Chondrocyte (in vitro differentiated cells): Measurements from ENCODE around the gene CDC42SE2. TPM values are rescaled to one million over a fixed set of nuclear protein-coding genes. Genes with fewer than 3 reads are reported as not detected.
"Not testable (repeated sequence)": the region's sequence is repeated elsewhere in the genome, so short reads cannot be mapped to it uniquely, and the experiment has no call there.

ENCODE experiments used
- DNase-seq: peaks from one replicate; pipeline ENCODE4 v3.0.0; 2021; ENCODE audit warnings: mixed read lengths, low spot score
- H3K27ac Mint-ChIP-seq: one replicate; pipeline ENCODE4 v1.8.0; 2021; ENCODE audit warnings: mild to moderate bottlenecking, moderate library complexity, mixed read lengths; ENCODE audit not compliant: unreplicated experiment
- H3K27me3 Mint-ChIP-seq: 2 replicates; pipeline ENCODE4 v1.8.0; 2021; ENCODE audit warnings: low read depth, mixed read lengths
- H3K36me3 Mint-ChIP-seq: 2 replicates; pipeline ENCODE4 v1.8.0; 2021; ENCODE audit warnings: low read depth, mixed read lengths
- H3K4me1 Mint-ChIP-seq: 2 replicates; pipeline ENCODE4 v1.8.0; 2021; ENCODE audit warnings: low read depth, mild to moderate bottlenecking, mixed read lengths
- H3K4me3 Mint-ChIP-seq: one replicate; pipeline ENCODE4 v1.8.0; 2021; ENCODE audit warnings: mild to moderate bottlenecking, moderate library complexity, mixed read lengths; ENCODE audit not compliant: unreplicated experiment
- H3K9me3 Mint-ChIP-seq: 2 replicates; pipeline ENCODE4 v1.8.0; 2021; ENCODE audit warnings: low read depth, mixed read lengths
- total RNA-seq: library from RNA; stranded (reverse); gene quantifications from 3 replicates; pipeline ENCODE4 v1.2.1, GENCODE V29; 2021
- TF ChIP-seq, protein P1 (sequence below): fragments of 200-600 bp; sonication (generic); IDR thresholded peaks from 2 replicates; pipeline ENCODE4 v1.5.0; 2021; ENCODE audit warnings: antibody characterized with exemption, mild to moderate bottlenecking, moderate library complexity

CDC42SE2 gene
- total RNA-seq, 1 donor from 2014 or later: 23.7 TPM

- Mint-ChIP-seq H3K27me3 (no peaks in the 10 kb centered on the region), H3K36me3 (no peaks in the 10 kb centered on the region), H3K9me3 (no peaks in the 10 kb centered on the region), H3K4me3 (no peak overlapping the region), H3K27ac (no peak overlapping the region), H3K4me1 (peaks cover 48% of the 10 kb centered on the region)
- no peak for DNase-seq
- TF ChIP-seq, protein P1, sequence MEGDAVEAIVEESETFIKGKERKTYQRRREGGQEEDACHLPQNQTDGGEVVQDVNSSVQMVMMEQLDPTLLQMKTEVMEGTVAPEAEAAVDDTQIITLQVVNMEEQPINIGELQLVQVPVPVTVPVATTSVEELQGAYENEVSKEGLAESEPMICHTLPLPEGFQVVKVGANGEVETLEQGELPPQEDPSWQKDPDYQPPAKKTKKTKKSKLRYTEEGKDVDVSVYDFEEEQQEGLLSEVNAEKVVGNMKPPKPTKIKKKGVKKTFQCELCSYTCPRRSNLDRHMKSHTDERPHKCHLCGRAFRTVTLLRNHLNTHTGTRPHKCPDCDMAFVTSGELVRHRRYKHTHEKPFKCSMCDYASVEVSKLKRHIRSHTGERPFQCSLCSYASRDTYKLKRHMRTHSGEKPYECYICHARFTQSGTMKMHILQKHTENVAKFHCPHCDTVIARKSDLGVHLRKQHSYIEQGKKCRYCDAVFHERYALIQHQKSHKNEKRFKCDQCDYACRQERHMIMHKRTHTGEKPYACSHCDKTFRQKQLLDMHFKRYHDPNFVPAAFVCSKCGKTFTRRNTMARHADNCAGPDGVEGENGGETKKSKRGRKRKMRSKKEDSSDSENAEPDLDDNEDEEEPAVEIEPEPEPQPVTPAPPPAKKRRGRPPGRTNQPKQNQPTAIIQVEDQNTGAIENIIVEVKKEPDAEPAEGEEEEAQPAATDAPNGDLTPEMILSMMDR: no peak
These were observed 111.5 kb downstream of the CDC42SE2 start for GRCh38 chr5:131375351-131375750.

GRCh38 chr5:131377346-131377745, 113.5 kb downstream of the CDC42SE2 start:
- H3K27ac Mint-ChIP-seq: peak overlapping the region; percentile 64
- DNase-seq: no peak
- H3K27me3 Mint-ChIP-seq: no peaks in the 10 kb centered on the region
- H3K9me3 Mint-ChIP-seq: no peaks in the 10 kb centered on the region
- TF ChIP-seq, protein P1: no peak
- no peak overlapping the region for H3K4me3 Mint-ChIP-seq
- peaks cover 53% of the 10 kb centered on the region for H3K4me1 Mint-ChIP-seq
- no peaks in the 10 kb centered on the region for H3K36me3 Mint-ChIP-seq

DNA sequence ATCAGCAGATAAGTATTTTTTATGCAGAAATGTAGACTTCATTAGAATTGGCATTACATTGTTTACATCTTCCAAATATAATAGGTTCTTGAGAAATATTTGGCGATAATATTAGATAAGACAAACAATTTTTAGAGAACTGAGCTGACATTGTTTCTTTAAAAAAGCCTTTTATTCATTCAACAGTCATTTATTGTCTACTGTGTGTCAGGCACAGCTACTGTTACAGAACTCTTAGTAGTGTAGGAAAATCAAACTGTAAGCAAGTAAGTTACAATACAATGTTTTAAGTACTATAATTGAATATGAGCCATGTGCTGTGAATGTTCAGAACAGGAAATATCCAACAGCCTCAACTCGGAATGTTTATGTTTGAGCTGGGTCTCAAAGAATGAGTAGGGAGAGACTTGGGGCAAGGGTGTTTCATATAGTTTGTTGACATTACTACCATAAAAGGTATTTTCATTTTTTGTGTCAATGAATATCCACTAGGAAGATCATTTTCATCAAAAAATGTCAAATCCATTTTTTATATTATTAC, 114.0 kb downstream of the CDC42SE2 start:
- Mint-ChIP-seq H3K4me3 (no peak overlapping the region), H3K9me3 (no peaks in the 10 kb centered on the region), H3K27ac (peak overlapping the region; percentile 64), H3K36me3 (no peaks in the 10 kb centered on the region), H3K4me1 (peaks cover 54% of the 10 kb centered on the region), H3K27me3 (no peaks in the 10 kb centered on the region)
- TF ChIP-seq, protein P1: no peak
- DNase-seq: no peak

DNA sequence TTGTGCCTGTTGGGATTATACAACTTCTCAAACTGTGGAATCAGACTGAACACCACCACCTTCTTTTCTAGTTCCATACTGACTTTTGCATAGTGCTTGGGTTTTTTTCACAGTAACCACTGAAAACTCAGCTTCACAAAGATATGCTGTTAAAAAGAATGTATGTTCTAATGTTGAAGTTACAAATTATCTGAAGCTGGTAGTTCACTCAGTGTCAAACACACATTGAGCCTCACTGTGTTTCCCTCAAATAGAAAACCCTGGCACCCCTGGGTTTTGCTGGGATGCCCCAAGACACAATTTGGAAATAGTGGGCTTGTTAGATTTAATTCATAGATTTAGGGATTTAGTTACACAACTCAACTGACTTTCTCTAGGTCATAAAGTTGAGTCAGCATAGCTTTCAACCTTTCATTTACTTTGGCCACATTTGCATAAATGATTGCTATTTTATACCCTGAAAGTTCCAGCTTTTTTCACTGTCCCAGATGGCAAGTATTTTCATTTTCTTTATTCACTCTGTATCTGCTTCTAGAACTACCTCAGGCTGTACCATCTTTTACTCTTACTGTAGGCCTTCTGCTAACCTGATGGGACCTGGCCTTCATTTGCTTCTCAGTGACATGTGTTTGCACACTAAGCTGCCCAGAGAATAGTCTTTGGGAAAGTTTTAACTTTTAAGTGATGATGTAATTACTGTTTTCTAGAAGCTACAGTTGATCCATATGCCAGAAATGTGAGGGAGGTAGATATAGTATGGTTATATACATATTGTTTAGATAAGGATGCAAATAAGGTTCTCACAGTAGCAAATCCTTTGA, 115.1 kb downstream of the CDC42SE2 start:
- no peaks in the 10 kb centered on the region for H3K27me3 Mint-ChIP-seq
- H3K36me3 Mint-ChIP-seq: no peaks in the 10 kb centered on the region
- TF ChIP-seq, protein P1: no peak
- H3K27ac Mint-ChIP-seq: peak overlapping the region; percentile 77
- H3K4me1 Mint-ChIP-seq: peaks cover 59% of the 10 kb centered on the region
- no peaks in the 10 kb centered on the region for H3K9me3 Mint-ChIP-seq
- H3K4me3 Mint-ChIP-seq: no peak overlapping the region
- no peak for DNase-seq

GRCh38 chr5:131379723-131380122, 115.9 kb downstream of the CDC42SE2 start:
- TF ChIP-seq, protein P1: no peak
- H3K4me1 Mint-ChIP-seq: peaks cover 65% of the 10 kb centered on the region
- no peaks in the 10 kb centered on the region for H3K36me3 Mint-ChIP-seq
- peak overlapping the region; percentile 91 for H3K27ac Mint-ChIP-seq
- H3K4me3 Mint-ChIP-seq: no peak overlapping the region
- no peaks in the 10 kb centered on the region for H3K9me3 Mint-ChIP-seq
- no peaks in the 10 kb centered on the region for H3K27me3 Mint-ChIP-seq
- DNase-seq: no peak

GRCh38 chr5:131380238-131380637, 116.4 kb downstream of the CDC42SE2 start:
- H3K9me3 Mint-ChIP-seq, H3K27me3 Mint-ChIP-seq, H3K4me3 Mint-ChIP-seq, DNase-seq, H3K36me3 Mint-ChIP-seq: not testable (repeated sequence)
- peak overlapping the region; percentile 91 for H3K27ac Mint-ChIP-seq
- peaks cover 64% of the 10 kb centered on the region for H3K4me1 Mint-ChIP-seq
